Natural killer cell treated with Interleukin-12 subunit alpha and Interleukin-12 subunit beta and Interleukin-15 and Interleukin-18, amount 100 ng/mL, for 72 hours (primary cell): ENCODE data around the gene LYPD8. TPM values are rescaled to one million over a fixed set of nuclear protein-coding genes. Genes with fewer than 3 reads are reported as not detected.
A peak's percentile ranks its signal among the peaks of the same experiment; 100 is the strongest.

ENCODE experiments used
- ATAC-seq, 2 donors: fragments of 150-1000 bp; cut with Tn5 transposase in 1 of 2; sonication (Bioruptor Pico), chemical (Tn5 transposase) in 1 of 2; 2 replicates each; pipeline ENCODE4 v1.10.0; 2021
- DNase-seq: peaks from one replicate; pipeline ENCODE4 v3.0.0; 2022; ENCODE audit warnings: low spot score
- H3K27ac Mint-ChIP-seq, 2 donors: 1 replicate in 1 of 2; 2 replicates in 1 of 2; pipeline ENCODE4 v1.8.0; 2022; ENCODE audit warnings: mixed read lengths in 2 of 2, mild to moderate bottlenecking in 1 of 2, moderate library complexity in 1 of 2
- H3K27me3 Mint-ChIP-seq, 2 donors: 1 replicate in 1 of 2; 2 replicates in 1 of 2; pipeline ENCODE4 v1.8.0; 2022; ENCODE audit warnings: mixed read lengths in 2 of 2
- H3K36me3 Mint-ChIP-seq: one replicate; pipeline ENCODE4 v1.8.0; 2022; ENCODE audit warnings: mixed read lengths
- H3K4me1 Mint-ChIP-seq, 2 donors: 1 replicate in 1 of 2; 2 replicates in 1 of 2; pipeline ENCODE4 v1.8.0; 2022; ENCODE audit warnings: low read depth in 2 of 2, mixed read lengths in 2 of 2, mild to moderate bottlenecking in 1 of 2
- H3K4me3 Mint-ChIP-seq: one replicate; pipeline ENCODE4 v1.8.0; 2022; ENCODE audit warnings: mixed read lengths
- H3K9me3 Mint-ChIP-seq: 2 replicates; pipeline ENCODE4 v1.8.0; 2022; ENCODE audit warnings: mixed read lengths
- total RNA-seq, 2 donors: library from RNA; stranded (reverse); gene quantifications; one replicate each; pipeline ENCODE4 v1.2.3, GENCODE V29; 2022

Gene LYPD8
- total RNA-seq, 2 donors from 2014 or later = not detected

DNA sequence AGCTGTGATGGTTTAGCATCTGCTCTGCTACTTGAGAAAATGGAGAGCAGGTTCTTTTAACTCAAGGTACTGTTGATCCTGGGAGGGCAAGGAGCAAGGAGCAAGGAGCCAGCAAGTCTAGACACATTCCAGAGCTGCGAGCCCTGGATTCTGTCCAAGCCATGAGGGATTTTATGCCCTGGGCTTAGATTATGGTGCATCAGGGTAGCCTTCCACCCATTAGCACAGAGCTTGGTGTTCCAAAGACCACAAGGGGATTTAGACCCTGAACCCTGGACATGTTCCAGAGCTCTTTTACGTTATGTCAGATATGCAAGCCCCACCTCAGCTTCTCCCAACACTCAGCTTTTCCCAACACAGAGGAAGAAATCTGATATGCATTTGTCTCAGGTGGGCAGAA lies 51.0 kb downstream of the LYPD8 start:
- no peak for ATAC-seq
- Mint-ChIP-seq H3K9me3 (no peaks in the 10 kb centered on the region), H3K27me3 (peaks cover 5 to 7% of the 10 kb centered on the region in 2 donors), H3K27ac (no peak overlapping the region), H3K4me1 (no peaks in the 10 kb centered on the region), H3K36me3 (no peaks in the 10 kb centered on the region), H3K4me3 (no peak overlapping the region)
- DNase-seq = no peak

DNA sequence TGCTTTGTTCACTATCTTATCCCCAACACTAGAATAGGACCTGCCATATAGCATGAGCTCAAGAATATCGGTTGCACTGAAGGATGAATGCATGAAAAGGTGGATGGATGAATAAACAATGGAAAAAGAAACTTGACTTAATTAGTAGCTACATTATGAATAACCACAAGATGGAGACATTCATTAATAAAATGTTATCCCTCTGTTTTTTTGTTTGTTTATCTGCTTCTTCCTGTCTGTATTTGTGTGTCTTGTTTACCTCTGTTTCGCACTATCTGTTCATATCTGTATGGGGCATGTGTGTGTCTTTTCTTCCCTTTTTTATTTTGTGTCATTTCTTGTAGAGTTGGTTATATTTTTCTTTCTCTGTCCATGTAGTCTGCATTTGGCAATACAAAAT lies 51.9 kb downstream of the LYPD8 start:
- no peak overlapping the region for H3K4me3 Mint-ChIP-seq
- DNase-seq (no peak), ATAC-seq (no peak)
- H3K27me3 Mint-ChIP-seq = peaks cover 6 to 10% of the 10 kb centered on the region in 2 donors
- no peaks in the 10 kb centered on the region for H3K4me1 Mint-ChIP-seq
- no peak overlapping the region for H3K27ac Mint-ChIP-seq
- H3K36me3 Mint-ChIP-seq = no peaks in the 10 kb centered on the region
- no peaks in the 10 kb centered on the region for H3K9me3 Mint-ChIP-seq

DNA sequence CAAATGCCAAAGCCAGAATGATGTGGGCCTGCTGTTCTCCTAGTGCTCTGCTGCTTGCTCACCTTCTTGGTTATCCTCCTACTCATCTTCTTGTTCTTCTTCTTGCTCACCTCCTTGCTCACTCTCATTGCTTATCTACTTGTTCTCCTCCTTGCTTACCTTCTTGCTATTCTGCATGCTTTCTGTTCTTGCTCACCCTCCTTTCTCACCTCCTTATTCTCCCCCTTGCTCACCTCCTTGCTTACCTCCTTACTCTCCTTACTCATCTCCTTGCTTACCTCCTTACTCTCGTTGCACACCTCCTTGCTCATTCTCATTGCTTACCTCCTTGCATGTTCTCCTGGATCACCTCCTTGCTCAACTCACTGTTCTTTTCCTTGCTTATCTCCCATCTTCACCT lies 52.8 kb downstream of the LYPD8 start, which contains the start of gene OR14I1:
OR14I1 (minus strand) TSS at position 53 of the 400 bp plus-strand sequence.
- Mint-ChIP-seq H3K27ac (no peak within 1 kb of the TSS), H3K4me3 (no peak within 1 kb of the TSS), H3K9me3 (no peaks in the 10 kb centered on the region), H3K27me3 (peaks cover 4 to 8% of the 10 kb centered on the region in 2 donors), H3K36me3 (no peaks in the 10 kb centered on the region), H3K4me1 (no peaks in the 10 kb centered on the region)
- ATAC-seq (no peak), DNase-seq (no peak)

DNA sequence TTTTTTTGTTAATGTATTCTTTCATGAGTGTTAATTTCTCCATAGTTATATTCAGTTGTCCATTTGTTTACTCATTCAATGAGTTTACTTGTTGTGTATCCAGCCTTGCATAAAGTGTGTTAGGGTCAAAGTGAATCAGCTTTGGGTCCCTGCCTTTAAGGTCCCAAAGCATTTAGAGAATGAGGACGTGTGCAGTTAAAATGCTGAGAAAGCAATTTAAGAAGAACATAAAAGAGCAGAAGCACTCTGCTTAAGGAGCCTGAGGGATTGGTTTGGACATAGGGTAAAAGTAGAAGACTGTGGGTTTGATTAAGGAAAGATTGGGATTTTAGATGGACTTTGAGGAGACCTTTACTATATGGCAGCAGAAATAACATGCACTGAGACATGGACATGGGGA lies 56.5 kb downstream of the LYPD8 start:
- H3K27me3 Mint-ChIP-seq = peaks cover 8 to 19% of the 10 kb centered on the region in 2 donors
- no peak for DNase-seq
- H3K36me3 Mint-ChIP-seq = no peaks in the 10 kb centered on the region
- no peak overlapping the region for H3K27ac Mint-ChIP-seq
- no peak for ATAC-seq
- H3K4me1 Mint-ChIP-seq = no peaks in the 10 kb centered on the region
- no peaks in the 10 kb centered on the region for H3K9me3 Mint-ChIP-seq
- H3K4me3 Mint-ChIP-seq = no peak overlapping the region

DNA sequence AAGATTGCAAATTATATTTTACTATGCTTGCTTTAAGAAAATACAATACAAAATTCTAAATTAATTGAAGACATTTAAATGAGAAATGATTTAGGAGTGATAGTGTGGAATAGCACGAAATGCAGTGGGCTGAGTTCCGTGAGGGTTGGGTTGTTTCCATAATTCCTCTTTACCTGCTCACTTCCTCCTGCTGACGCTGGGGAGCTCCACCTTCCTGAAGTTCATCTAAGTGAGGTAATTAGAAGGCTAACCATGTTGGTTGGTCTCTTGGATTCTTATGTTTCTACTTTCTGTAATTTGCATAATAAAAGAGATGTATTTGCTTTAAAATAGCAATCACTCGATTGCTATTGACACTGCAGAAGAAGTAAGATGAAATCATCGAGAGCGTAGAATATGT lies 57.7 kb downstream of the LYPD8 start:
- DNase-seq (no peak), ATAC-seq (no peak)
- Mint-ChIP-seq H3K27ac (no peak overlapping the region), H3K4me3 (no peak overlapping the region), H3K36me3 (no peaks in the 10 kb centered on the region), H3K27me3 (peaks cover 8 to 19% of the 10 kb centered on the region in 2 donors), H3K9me3 (no peaks in the 10 kb centered on the region), H3K4me1 (no peaks in the 10 kb centered on the region)

DNA sequence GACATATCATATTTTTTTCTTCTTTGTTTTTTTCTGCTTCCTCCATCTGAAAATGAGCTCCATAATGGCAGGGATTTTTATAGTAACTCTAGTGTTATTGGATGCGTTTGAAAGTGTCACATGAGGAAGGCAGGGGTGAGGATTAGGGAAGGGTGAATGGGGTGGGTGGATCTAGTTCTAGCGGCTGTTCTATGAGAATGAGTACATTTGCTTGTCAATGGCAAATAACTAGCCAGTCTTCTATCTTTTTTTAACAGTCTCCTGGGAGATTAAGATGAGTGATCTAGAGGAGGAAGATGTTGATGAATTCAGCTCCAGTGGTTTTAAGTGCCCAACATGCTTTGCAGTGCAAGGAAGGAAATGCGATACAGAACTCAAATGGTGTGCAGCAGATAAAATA lies 58.8 kb downstream of the LYPD8 start:
- Mint-ChIP-seq H3K27me3 (peaks cover 14 to 26% of the 10 kb centered on the region in 2 donors), H3K4me3 (no peak overlapping the region), H3K36me3 (no peaks in the 10 kb centered on the region), H3K4me1 (no peaks in the 10 kb centered on the region), H3K27ac (no peak overlapping the region), H3K9me3 (peaks cover 5% of the 10 kb centered on the region)
- DNase-seq (no peak), ATAC-seq (no peak)

DNA sequence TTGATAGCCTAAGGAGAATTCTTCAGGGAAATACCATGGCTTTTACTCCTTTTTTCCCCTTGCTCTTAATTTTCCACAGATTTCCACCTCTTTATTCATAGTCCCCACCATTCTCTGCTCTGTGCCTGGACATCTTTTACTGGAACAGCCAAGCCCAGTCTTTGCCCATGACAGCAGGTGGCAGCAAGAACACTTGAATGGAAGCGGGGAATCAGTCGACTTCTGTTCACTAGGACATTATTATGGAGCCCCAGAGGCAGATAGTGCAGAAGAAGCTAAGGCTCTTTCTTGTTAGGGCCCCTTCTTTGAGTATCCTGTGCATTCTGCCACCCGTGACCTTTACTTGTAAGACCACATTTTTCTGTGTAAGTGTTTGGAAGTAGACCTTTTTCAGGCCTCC lies 59.3 kb downstream of the LYPD8 start:
- no peak overlapping the region for H3K27ac Mint-ChIP-seq
- ATAC-seq = no peak
- no peak overlapping the region for H3K4me3 Mint-ChIP-seq

DNA sequence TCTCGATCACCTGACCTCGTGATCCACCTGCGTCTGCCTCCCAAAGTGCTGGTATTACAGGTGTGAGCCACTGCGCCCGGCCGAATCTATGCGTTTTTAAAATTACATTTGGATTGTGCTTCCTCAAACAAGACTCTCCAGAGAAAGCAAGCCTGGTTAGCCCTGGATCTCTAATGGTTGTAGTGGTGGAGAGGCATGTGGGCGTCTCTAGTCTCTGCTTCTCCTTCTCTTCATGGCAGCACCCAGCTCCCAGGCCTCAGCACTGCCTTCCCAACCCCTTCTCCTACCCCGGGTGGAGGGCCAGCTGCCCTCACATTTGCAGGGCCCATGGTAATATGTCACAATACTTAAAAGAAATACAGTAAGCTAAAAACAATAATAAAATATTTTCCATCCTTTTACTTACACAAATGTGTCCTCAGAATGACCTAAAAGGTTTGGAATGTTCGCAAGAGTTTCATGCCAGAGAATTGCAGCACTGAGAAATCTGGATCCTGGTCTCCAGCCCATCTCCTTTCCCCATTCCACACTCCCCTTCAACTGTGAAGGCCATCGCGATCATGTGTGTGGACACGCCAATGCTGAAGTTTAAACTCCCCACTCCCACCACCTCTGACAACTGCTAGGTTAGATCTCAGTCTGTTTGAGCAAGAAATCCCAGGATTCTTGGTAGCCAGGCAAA lies 60.0 kb downstream of the LYPD8 start:
- Mint-ChIP-seq H3K27me3 (peaks cover 14 to 26% of the 10 kb centered on the region in 2 donors), H3K27ac (no peak overlapping the region), H3K9me3 (peaks cover 5% of the 10 kb centered on the region), H3K36me3 (no peaks in the 10 kb centered on the region), H3K4me3 (no peak overlapping the region), H3K4me1 (no peaks in the 10 kb centered on the region)
- no peak for ATAC-seq
- no peak for DNase-seq

More for the DNA sequence above, 59.3 kb downstream of the LYPD8 start:
- no peak for DNase-seq
- Mint-ChIP-seq H3K4me1 (no peaks in the 10 kb centered on the region), H3K36me3 (no peaks in the 10 kb centered on the region), H3K27me3 (peaks cover 14 to 26% of the 10 kb centered on the region in 2 donors), H3K9me3 (peaks cover 5% of the 10 kb centered on the region)

DNA sequence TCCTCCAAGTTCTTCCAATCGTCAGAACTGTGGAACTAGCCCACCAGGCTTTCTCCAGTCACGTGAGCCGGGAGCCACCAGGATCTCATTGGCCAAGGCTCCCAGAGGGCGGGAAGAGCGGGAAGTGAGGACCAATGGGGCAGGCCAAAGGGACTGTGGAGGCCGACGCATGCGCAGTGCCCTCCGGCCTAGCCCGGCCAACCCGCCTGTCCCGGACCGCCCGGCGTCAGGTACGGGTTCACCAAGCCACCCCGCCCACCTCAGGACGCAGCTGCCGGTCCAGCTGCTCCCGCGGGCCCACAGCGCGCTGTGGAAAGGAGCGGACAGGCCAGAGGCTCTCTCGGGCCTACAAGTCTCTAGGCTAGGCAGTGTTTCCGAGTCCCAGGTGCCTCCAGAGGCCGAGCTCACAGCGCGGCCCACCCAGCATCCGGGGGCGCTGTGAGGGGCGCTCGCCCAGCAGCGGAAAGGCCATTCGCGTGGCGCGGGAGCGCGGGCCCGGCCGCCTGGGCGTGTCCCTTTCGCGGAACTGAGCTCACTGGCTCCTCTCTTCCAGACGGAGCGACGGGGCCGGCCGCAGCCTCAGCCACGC lies 63.9 kb downstream of the LYPD8 start:
- Mint-ChIP-seq H3K27ac (no peak overlapping the region), H3K4me1 (peaks cover 0 to 4% of the 10 kb centered on the region in 2 donors), H3K36me3 (peaks cover 7% of the 10 kb centered on the region), H3K9me3 (peaks cover 11% of the 10 kb centered on the region), H3K27me3 (peaks cover 19 to 32% of the 10 kb centered on the region in 2 donors), H3K4me3 (no peak overlapping the region)
- no peak for DNase-seq
- peak; percentile 24 to 27 for ATAC-seq

Other genes starting within 250 kb of the LYPD8 start
- gene OR2G6, start 247.7 kb downstream of the LYPD8 start, total RNA-seq = not detected
- not detected for gene OR2T29, start 193.0 kb downstream of the LYPD8 start, total RNA-seq
- gene OR2T34, start 181.0 kb downstream of the LYPD8 start, total RNA-seq = not detected
- not detected for gene OR2T10, start 158.1 kb downstream of the LYPD8 start, total RNA-seq
- gene OR2T11, start 120.7 kb downstream of the LYPD8 start, total RNA-seq = not detected
- not detected for gene OR2T35, start 110.5 kb downstream of the LYPD8 start, total RNA-seq
- gene OR2T27, start 100.2 kb downstream of the LYPD8 start, total RNA-seq = not detected
- not detected for gene OR14I1, start 53.0 kb downstream of the LYPD8 start, total RNA-seq
- gene SH3BP5L, start 70.2 kb upstream of the LYPD8 start, total RNA-seq = 10 to 100 TPM; 18.3 to 23.8 TPM
- 10 to 100 TPM; 41.2 to 59.7 TPM for gene ZNF672, start 82.5 kb upstream of the LYPD8 start, total RNA-seq
- 100 to 1,000 TPM in 1 of 2 donors, 10 to 100 TPM in 1; 40.4 to 142 TPM for gene ZNF692, start 103.3 kb upstream of the LYPD8 start, total RNA-seq
- 1 to 10 TPM; 6.9 to 7.2 TPM for gene PGBD2, start 150.5 kb upstream of the LYPD8 start, total RNA-seq